EH (cell line): ENCODE data around the gene GRM5.
"Not testable (repeated sequence)": the region's sequence is repeated elsewhere in the genome, so short reads cannot be mapped to it uniquely, and the experiment has no call there.

Experiments used
- DNase-seq: peaks from one replicate; pipeline ENCODE4 v3.0.0-alpha.2; 2015; ENCODE audit warnings: low read depth

The GRM5 gene

GRCh38 chr11:88972210-88972609 is 93.6 kb downstream of the GRM5 start:
- DNase-seq, result no peak

- not testable (repeated sequence) for DNase-seq
Measured at GRCh38 chr11:88961621-88962020, 104.2 kb downstream of the GRM5 start.

GRCh38 chr11:88959857-88960256 is 105.9 kb downstream of the GRM5 start:
- DNase-seq, result not testable (repeated sequence)

- DNase-seq, result no peak
Measured at GRCh38 chr11:88950975-88951374, 114.8 kb downstream of the GRM5 start.

- DNase-seq, result not testable (repeated sequence)
Measured at GRCh38 chr11:88948908-88949307, 116.9 kb downstream of the GRM5 start.

GRCh38 chr11:88947843-88948572 is 117.8 kb downstream of the GRM5 start:
- not testable (repeated sequence) for DNase-seq

- not testable (repeated sequence) for DNase-seq
Measured at GRCh38 chr11:88929665-88930064, 136.1 kb downstream of the GRM5 start.

GRCh38 chr11:88917065-88917464 is 148.7 kb downstream of the GRM5 start:
- DNase-seq, result not testable (repeated sequence)

- DNase-seq, result no peak
Measured at GRCh38 chr11:88909500-88909899, 156.3 kb downstream of the GRM5 start.

- DNase-seq, result not testable (repeated sequence)
Measured at GRCh38 chr11:88901436-88901835, 164.3 kb downstream of the GRM5 start.

GRCh38 chr11:88888855-88889254 is 176.9 kb downstream of the GRM5 start:
- not testable (repeated sequence) for DNase-seq

- DNase-seq, result peak; percentile 63
Measured at GRCh38 chr11:88886796-88887195, 179.0 kb downstream of the GRM5 start.

- not testable (repeated sequence) for DNase-seq
Measured at GRCh38 chr11:88882800-88883199, 183.0 kb downstream of the GRM5 start.

GRCh38 chr11:88861618-88862017 is 204.2 kb downstream of the GRM5 start:
- DNase-seq, result no peak

GRCh38 chr11:88860431-88860830 is 205.4 kb downstream of the GRM5 start:
- not testable (repeated sequence) for DNase-seq

- DNase-seq, result not testable (repeated sequence)
Measured at GRCh38 chr11:88853963-88854362, 211.8 kb downstream of the GRM5 start.

GRCh38 chr11:88851547-88851946 is 214.2 kb downstream of the GRM5 start:
- not testable (repeated sequence) for DNase-seq

GRCh38 chr11:88849773-88850172 is 216.0 kb downstream of the GRM5 start:
- DNase-seq, result not testable (repeated sequence)

GRCh38 chr11:88849368-88849767 is 216.4 kb downstream of the GRM5 start:
- DNase-seq, result peak; percentile 44

GRCh38 chr11:88846266-88846665 is 219.5 kb downstream of the GRM5 start:
- not testable (repeated sequence) for DNase-seq

- not testable (repeated sequence) for DNase-seq
Measured at GRCh38 chr11:88844941-88845340, 220.8 kb downstream of the GRM5 start.

GRCh38 chr11:88843766-88844426 is 221.9 kb downstream of the GRM5 start:
- not testable (repeated sequence) for DNase-seq

GRCh38 chr11:88838139-88838538 is 227.6 kb downstream of the GRM5 start:
- DNase-seq, result not testable (repeated sequence)
